Heart left ventricle (tissue), 13 donors: ENCODE results near the gene PRKCA.

Experiments
- CTCF ChIP-seq, 12 donors: fragments of 200-600 bp; sonication (generic) in 4 of 12; IDR thresholded peaks; one replicate each; pipeline versions ENCODE4 v1.5.0 to v1.8.0; 2018 to 2022; ENCODE audit warnings: antibody characterized with exemption in 12 of 12, mild to moderate bottlenecking in 5 of 12
- POLR2A ChIP-seq, 2 donors: fragments of 450-650 bp; IDR thresholded peaks; one replicate each; pipeline ENCODE4 v1.6.1; 2017; ENCODE audit warnings: antibody characterized with exemption in 2 of 2, mild to moderate bottlenecking in 2 of 2, moderate library complexity in 2 of 2
- donor health status: ischemic (EF 13 %, LVEDD 7.1; RV severe dilation, severe dysfunction).
- donor health status: DM: no; HTN: yes; CAD: no.
- donor health status: DM: no; HTN: no; CAD: no.
- donor health status: ischemic (EF 25% LVEDD 6.9; RV normal size, moderate dysfunction).
- donor health status: ischemic (EF 25% LVEDD 5.7; RV mildly dilated, moderate dysfunction).
- donor health status: ischemic (EF 35%, LVEDD 5.7; RV mildly dilated, moderate dysfunction).
- donor health status: nonischemic (EF 11% LVEDD 7.7; RV severe dilation, severe dysfunction).
- donor health status: DM: yes; HTN: yes; CAD: no.
- donor health status: PGD.
- donor health status: ischemic (EF 29% LVEDD 5.4; RV normal size, mild dysfunction).
- donor health status: nonischemic (EF 23%, LVEDD 6.1; RV moderate dilation, normal function).

GRCh38 chr17:66555605-66556004 is 253.2 kb downstream of the PRKCA start:
- TF ChIP-seq CTCF (IDR thresholded peaks at IDR 0.05) (no peak), POLR2A (IDR thresholded peaks at IDR 0.05) (no peak)
